OCI-LY3 (cell line): ENCODE measurements around the gene TESK2.

Experiments
- H2AFZ ChIP-seq: fragments of 200-600, 300-600 bp; shearing (Covaris generic); 2 replicates; pipeline ENCODE4 v1.6.0; 2014; ENCODE audit warnings: antibody characterized with exemption, low read depth, low read length
- H3K27ac ChIP-seq: fragments of 200-600, 300-600 bp; sonication (generic); 2 replicates; pipeline ENCODE4 v1.5.1; 2014; ENCODE audit warnings: mild to moderate bottlenecking, low read length, moderate library complexity, mixed read lengths
- H3K27me3 ChIP-seq: fragments of 200-600, 300-600 bp; sonication (generic); 2 replicates; pipeline ENCODE4 v1.6.1; 2014; ENCODE audit warnings: low read depth, low read length, mixed read lengths
- H3K36me3 ChIP-seq: fragments of 200-600, 300-600 bp; sonication (generic); replicated peaks from 2 replicates; pipeline ENCODE3; 2014; ENCODE audit warnings: low read depth, low read length, mixed read lengths
- H3K4me1 ChIP-seq: fragments of 300-600, 200-600 bp; sonication (generic); 2 replicates; pipeline ENCODE4 v1.6.1; 2014; ENCODE audit warnings: low read length, mixed read lengths
- H3K4me2 ChIP-seq: fragments of 200-600, 300-600 bp; sonication (generic); 2 replicates; pipeline ENCODE4 v1.6.1; 2014; ENCODE audit warnings: low read length, mixed read lengths
- H3K4me3 ChIP-seq: fragments of 300-600, 200-600 bp; sonication (generic); 2 replicates; pipeline ENCODE4 v1.5.1; 2014; ENCODE audit warnings: antibody characterized with exemption, mild to moderate bottlenecking, low read length, moderate library complexity
- H3K79me2 ChIP-seq: fragments of 300-600, 200-600 bp; shearing (Covaris generic); 2 replicates; pipeline ENCODE4 v1.6.1; 2014; ENCODE audit warnings: mild to moderate bottlenecking, low read length, mixed read lengths
- H3K9ac ChIP-seq: fragments of 300-600, 200-600 bp; shearing (Covaris generic); 2 replicates; pipeline ENCODE4 v1.6.0; 2014; ENCODE audit warnings: mild to moderate bottlenecking, low read length, moderate library complexity
- H3K9me3 ChIP-seq: fragments of 200-600, 300-600 bp; shearing (Covaris generic); 2 replicates; pipeline ENCODE4 v1.6.1; 2014; ENCODE audit warnings: low read length, mixed read lengths; ENCODE audit not compliant: insufficient read depth
- H4K20me1 ChIP-seq: fragments of 200-600, 300-600 bp; sonication (generic); 2 replicates; pipeline ENCODE4 v1.6.1; 2016; ENCODE audit warnings: low read length, mixed read lengths; ENCODE audit not compliant: insufficient read depth
- EZH2phosphoT487 ChIP-seq: fragments of 200-600 bp; shearing (Covaris generic); IDR thresholded peaks from 2 replicates; pipeline ENCODE4 v1.6.1; 2018; ENCODE audit warnings: antibody characterized with exemption, mixed run types, low read depth
- TF ChIP-seq, protein P1 (sequence below): fragments of 200-600, 300-600 bp; sonication (generic); IDR thresholded peaks from 2 replicates; pipeline ENCODE4 v1.5.1; 2014; ENCODE audit warnings: antibody characterized with exemption, low read length, low read depth

Gene TESK2

DNA sequence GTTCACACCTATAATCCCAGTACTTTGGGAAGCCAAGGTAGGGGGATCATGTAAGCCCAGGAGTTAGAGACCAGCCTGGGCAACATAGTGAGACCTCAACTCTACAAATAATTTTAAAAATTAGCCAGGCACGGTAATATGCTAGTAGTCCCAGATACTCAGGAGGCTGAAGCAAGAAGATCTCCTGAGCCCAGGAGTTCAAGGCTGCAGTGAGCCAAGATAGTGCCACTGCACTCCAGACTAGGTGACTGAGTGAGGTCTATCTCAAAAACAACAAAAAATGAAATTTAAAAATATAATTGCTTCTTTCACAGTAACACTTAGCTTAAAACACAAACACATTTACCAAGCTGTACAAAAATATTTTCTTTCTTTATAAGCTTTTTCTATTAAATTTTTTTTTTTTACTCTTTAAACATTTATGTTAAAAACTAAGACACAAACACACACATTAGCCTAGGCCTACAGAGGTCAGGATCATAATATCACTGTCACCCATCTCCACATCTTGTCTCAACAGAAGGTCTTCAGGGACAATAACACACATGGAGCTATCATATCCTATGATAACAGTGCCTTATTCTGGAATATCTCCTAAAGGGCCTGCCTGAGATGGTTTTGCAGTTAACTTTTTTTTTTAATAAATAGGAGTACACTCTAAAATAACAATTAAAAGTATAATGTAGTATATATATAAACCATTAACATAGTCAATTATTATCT, 43.9 kb downstream of the TESK2 start:
- Histone ChIP-seq H3K4me1 (no peaks in the 10 kb centered on the region), H3K4me3 (no peak overlapping the region), H3K27ac (no peak overlapping the region), H3K36me3 (no peaks in the 10 kb centered on the region), H3K79me2 (no peaks in the 10 kb centered on the region), H4K20me1 (no peaks in the 10 kb centered on the region), H3K9ac (no peak overlapping the region), H2AFZ (no peak overlapping the region), H3K4me2 (no peak overlapping the region), H3K27me3 (no peaks in the 10 kb centered on the region), H3K9me3 (no peaks in the 10 kb centered on the region)
- TF ChIP-seq, protein P1, sequence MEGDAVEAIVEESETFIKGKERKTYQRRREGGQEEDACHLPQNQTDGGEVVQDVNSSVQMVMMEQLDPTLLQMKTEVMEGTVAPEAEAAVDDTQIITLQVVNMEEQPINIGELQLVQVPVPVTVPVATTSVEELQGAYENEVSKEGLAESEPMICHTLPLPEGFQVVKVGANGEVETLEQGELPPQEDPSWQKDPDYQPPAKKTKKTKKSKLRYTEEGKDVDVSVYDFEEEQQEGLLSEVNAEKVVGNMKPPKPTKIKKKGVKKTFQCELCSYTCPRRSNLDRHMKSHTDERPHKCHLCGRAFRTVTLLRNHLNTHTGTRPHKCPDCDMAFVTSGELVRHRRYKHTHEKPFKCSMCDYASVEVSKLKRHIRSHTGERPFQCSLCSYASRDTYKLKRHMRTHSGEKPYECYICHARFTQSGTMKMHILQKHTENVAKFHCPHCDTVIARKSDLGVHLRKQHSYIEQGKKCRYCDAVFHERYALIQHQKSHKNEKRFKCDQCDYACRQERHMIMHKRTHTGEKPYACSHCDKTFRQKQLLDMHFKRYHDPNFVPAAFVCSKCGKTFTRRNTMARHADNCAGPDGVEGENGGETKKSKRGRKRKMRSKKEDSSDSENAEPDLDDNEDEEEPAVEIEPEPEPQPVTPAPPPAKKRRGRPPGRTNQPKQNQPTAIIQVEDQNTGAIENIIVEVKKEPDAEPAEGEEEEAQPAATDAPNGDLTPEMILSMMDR, result no peak
- TF ChIP-seq EZH2phosphoT487, result no peak

DNA sequence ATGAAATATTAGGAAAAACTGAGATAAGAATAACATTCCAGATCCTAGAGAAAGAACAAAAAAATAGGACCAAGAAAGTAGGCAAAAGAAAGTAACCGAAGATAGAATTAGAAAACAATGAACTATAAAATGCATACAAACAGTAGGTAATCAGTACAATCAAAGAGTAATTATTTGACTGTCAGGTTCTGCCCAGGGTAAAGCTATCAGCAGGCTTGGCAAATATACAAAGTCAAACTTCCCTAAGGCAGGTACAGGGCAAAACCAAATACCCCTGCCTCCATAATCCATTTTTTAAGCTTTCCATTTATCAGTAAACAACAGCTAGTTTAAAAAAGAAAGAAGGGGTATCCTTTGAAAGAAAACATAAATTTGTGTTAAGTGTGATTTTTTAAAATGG, 44.4 kb downstream of the TESK2 start:
- Histone ChIP-seq H3K4me2 (no peak overlapping the region), H3K36me3 (no peaks in the 10 kb centered on the region), H3K4me1 (no peaks in the 10 kb centered on the region), H3K9me3 (no peaks in the 10 kb centered on the region), H3K27ac (no peak overlapping the region), H4K20me1 (no peaks in the 10 kb centered on the region), H3K4me3 (no peak overlapping the region), H3K9ac (no peak overlapping the region), H3K27me3 (no peaks in the 10 kb centered on the region), H2AFZ (no peak overlapping the region), H3K79me2 (no peaks in the 10 kb centered on the region)
- TF ChIP-seq, protein P1, result no peak
- no peak for TF ChIP-seq EZH2phosphoT487

- no peak overlapping the region for H3K4me3 ChIP-seq
- no peaks in the 10 kb centered on the region for H3K4me1 ChIP-seq
- H2AFZ ChIP-seq, result no peak overlapping the region
- no peaks in the 10 kb centered on the region for H4K20me1 ChIP-seq
- TF ChIP-seq, protein P1, result no peak
- no peak for TF ChIP-seq EZH2phosphoT487
- no peaks in the 10 kb centered on the region for H3K27me3 ChIP-seq
- H3K36me3 ChIP-seq, result no peaks in the 10 kb centered on the region
- no peaks in the 10 kb centered on the region for H3K9me3 ChIP-seq
- no peak overlapping the region for H3K9ac ChIP-seq
- H3K79me2 ChIP-seq, result no peaks in the 10 kb centered on the region
- no peak overlapping the region for H3K4me2 ChIP-seq
- no peak overlapping the region for H3K27ac ChIP-seq
Measured at GRCh38 chr1:45444609-45445131, 46.3 kb downstream of the TESK2 start.

GRCh38 chr1:45443580-45444446, 47.1 kb downstream of the TESK2 start:
- H3K9ac ChIP-seq, result no peak overlapping the region
- H3K4me3 ChIP-seq, result no peak overlapping the region
- no peaks in the 10 kb centered on the region for H3K36me3 ChIP-seq
- no peaks in the 10 kb centered on the region for H4K20me1 ChIP-seq
- TF ChIP-seq EZH2phosphoT487, result no peak
- TF ChIP-seq, protein P1, result no peak
- no peaks in the 10 kb centered on the region for H3K4me1 ChIP-seq
- H3K27ac ChIP-seq, result no peak overlapping the region
- H3K4me2 ChIP-seq, result no peak overlapping the region
- no peaks in the 10 kb centered on the region for H3K9me3 ChIP-seq
- no peaks in the 10 kb centered on the region for H3K27me3 ChIP-seq
- H2AFZ ChIP-seq, result no peak overlapping the region
- no peaks in the 10 kb centered on the region for H3K79me2 ChIP-seq
